B cell (primary cell): ENCODE data around the gene RPL36.

ENCODE experiments used
- EZH2 ChIP-seq: IDR thresholded peaks from 2 replicates; pipeline ENCODE4 v1.6.1; 2012; ENCODE audit warnings: borderline replicate concordance, low read depth, mild to moderate bottlenecking, moderate library complexity, low read length; ENCODE audit not compliant: insufficient read depth, poor library complexity, severe bottlenecking
- TF ChIP-seq, protein P1 (sequence below): fragments of 200-600 bp; IDR thresholded peaks from one replicate; pipeline ENCODE4 v1.8.0; 2022; ENCODE audit warnings: antibody characterized with exemption, mild to moderate bottlenecking

DNA sequence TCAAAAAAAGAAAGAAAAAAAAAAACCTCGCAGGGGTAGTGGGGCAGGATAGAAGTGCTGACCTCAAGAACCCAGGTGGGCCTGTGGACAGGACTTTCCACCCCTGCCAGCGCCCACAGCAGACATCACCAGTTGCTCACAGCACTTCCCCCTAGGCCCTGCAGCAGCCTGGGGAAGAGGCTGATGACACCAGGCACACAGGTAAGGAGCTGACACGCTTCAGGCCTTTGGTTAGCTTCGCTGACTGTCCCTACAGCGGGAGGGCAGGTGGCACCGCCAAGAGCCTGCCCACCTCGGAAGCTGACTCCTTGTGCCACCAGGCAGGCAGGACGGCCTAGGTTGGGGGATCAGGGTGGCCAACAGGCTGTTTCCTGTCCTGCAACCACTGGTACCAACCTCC, 20.9 kb downstream of the RPL36 start:
- no peak for TF ChIP-seq EZH2
- TF ChIP-seq, protein P1, sequence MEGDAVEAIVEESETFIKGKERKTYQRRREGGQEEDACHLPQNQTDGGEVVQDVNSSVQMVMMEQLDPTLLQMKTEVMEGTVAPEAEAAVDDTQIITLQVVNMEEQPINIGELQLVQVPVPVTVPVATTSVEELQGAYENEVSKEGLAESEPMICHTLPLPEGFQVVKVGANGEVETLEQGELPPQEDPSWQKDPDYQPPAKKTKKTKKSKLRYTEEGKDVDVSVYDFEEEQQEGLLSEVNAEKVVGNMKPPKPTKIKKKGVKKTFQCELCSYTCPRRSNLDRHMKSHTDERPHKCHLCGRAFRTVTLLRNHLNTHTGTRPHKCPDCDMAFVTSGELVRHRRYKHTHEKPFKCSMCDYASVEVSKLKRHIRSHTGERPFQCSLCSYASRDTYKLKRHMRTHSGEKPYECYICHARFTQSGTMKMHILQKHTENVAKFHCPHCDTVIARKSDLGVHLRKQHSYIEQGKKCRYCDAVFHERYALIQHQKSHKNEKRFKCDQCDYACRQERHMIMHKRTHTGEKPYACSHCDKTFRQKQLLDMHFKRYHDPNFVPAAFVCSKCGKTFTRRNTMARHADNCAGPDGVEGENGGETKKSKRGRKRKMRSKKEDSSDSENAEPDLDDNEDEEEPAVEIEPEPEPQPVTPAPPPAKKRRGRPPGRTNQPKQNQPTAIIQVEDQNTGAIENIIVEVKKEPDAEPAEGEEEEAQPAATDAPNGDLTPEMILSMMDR, result no peak
